HepG2 (cell line): ENCODE data around the gene FAM168A. TPM values are rescaled to one million over a fixed set of nuclear protein-coding genes. Genes with fewer than 3 reads are reported as not detected.

ENCODE experiments used
- FOXM1 ChIP-seq: sonication (generic); formaldehyde crosslinking; IDR thresholded peaks from 2 replicates; pipeline ENCODE4 v1.5.0; 2020; ENCODE audit warnings: missing genetic modification reagents
- GLI4 ChIP-seq: sonication (generic); formaldehyde crosslinking; IDR thresholded peaks from 2 replicates; pipeline ENCODE4 v1.5.1; 2020; ENCODE audit warnings: missing genetic modification reagents, mild to moderate bottlenecking, moderate library complexity, borderline replicate concordance
- HOXA7 ChIP-seq: sonication (generic); formaldehyde crosslinking; IDR thresholded peaks from 2 replicates; pipeline ENCODE4 v1.8.1; 2022; ENCODE audit warnings: mild to moderate bottlenecking, missing genetic modification reagents, moderate library complexity
- KDM3A ChIP-seq: IDR thresholded peaks from 2 replicates; pipeline ENCODE4 v1.6.1; 2018; ENCODE audit warnings: low read depth, missing compliant biosample characterization
- KDM5A ChIP-seq: fragments of 200-600 bp; sonication (generic); IDR thresholded peaks from 2 replicates; pipeline ENCODE4 v1.7.0; 2018; ENCODE audit warnings: antibody characterized with exemption, mild to moderate bottlenecking, low read length, borderline replicate concordance
- PAWR ChIP-seq: sonication (generic); formaldehyde crosslinking; IDR thresholded peaks from 2 replicates; pipeline ENCODE4 v1.4.0; 2020; ENCODE audit warnings: missing genetic modification reagents, mild to moderate bottlenecking, borderline replicate concordance
- XBP1 ChIP-seq: sonication (generic); formaldehyde crosslinking; IDR thresholded peaks from 2 replicates; pipeline ENCODE4 v1.5.0; 2020; ENCODE audit warnings: missing genetic modification reagents
- ZBTB2 ChIP-seq: sonication (generic); formaldehyde crosslinking; IDR thresholded peaks from 2 replicates; pipeline ENCODE4 v1.8.0; 2022; ENCODE audit warnings: low read depth, missing genetic modification reagents
- ZBTB3 ChIP-seq: sonication (generic); formaldehyde crosslinking; IDR thresholded peaks from 2 replicates; pipeline ENCODE4 v1.4.0; 2020; ENCODE audit warnings: low read depth, mild to moderate bottlenecking, moderate library complexity, missing genetic modification reagents, borderline replicate concordance
- ZFP36L1 ChIP-seq: sonication (generic); formaldehyde crosslinking; IDR thresholded peaks from 2 replicates; pipeline ENCODE4 v1.8.0; 2022; ENCODE audit warnings: mild to moderate bottlenecking, missing genetic modification reagents, moderate library complexity
- ZIK1 ChIP-seq: sonication (generic); formaldehyde crosslinking; IDR thresholded peaks from 2 replicates; pipeline ENCODE4 v1.5.0; 2020; ENCODE audit warnings: mild to moderate bottlenecking, low read depth, missing genetic modification reagents, borderline replicate concordance
- ZNF142 ChIP-seq: sonication (generic); formaldehyde crosslinking; IDR thresholded peaks from 2 replicates; pipeline ENCODE4 v1.4.0; 2020; ENCODE audit warnings: missing genetic modification reagents
- ZNF20 ChIP-seq: sonication (generic); formaldehyde crosslinking; IDR thresholded peaks from 2 replicates; pipeline ENCODE4 v1.4.0; 2020; ENCODE audit warnings: mild to moderate bottlenecking, moderate library complexity, missing genetic modification reagents
- ZNF264 ChIP-seq: sonication (generic); formaldehyde crosslinking; IDR thresholded peaks from 2 replicates; pipeline ENCODE4 v1.4.0; 2020; ENCODE audit warnings: missing genetic modification reagents
- ZNF614 ChIP-seq: IDR thresholded peaks from 2 replicates; pipeline ENCODE4 v1.6.1; 2018; ENCODE audit warnings: missing biosample characterization, missing genetic modification reagents, inconsistent platforms, borderline replicate concordance
- ZNF670 ChIP-seq: sonication (generic); formaldehyde crosslinking; IDR thresholded peaks from 2 replicates; pipeline ENCODE4 v1.8.0; 2022; ENCODE audit warnings: mild to moderate bottlenecking, missing genetic modification reagents, borderline replicate concordance
- polyA plus RNA-seq, 8 experiments: library from polyadenylated mRNA; depleted of rRNA in 3 of 8; stranded (reverse) in 7 of 8; unstranded in 1 of 8; fragments of >200 nt; fragmentation: Illumina TruSeq in 4 of 8; extraction: Trizol in 4 of 8; gene quantifications; 2 replicates each; pipeline versions ENCODE4 v1.2.1 to v1.2.3, GENCODE V29; 2011 to 2016; ENCODE audit warnings: low read depth in 4 of 8, missing spikeins in 1 of 8, mixed read lengths in 1 of 8; ENCODE audit not compliant: insufficient read depth in 1 of 8
- total RNA-seq, 5 experiments: library from RNA; depleted of rRNA; stranded (reverse); fragments of >200 nt; fragmentation: Illumina TruSeq; extraction: Trizol; gene quantifications; 2 replicates each; pipeline ENCODE4 v1.2.3, GENCODE V29; 2016; ENCODE audit warnings: low read depth in 1 of 5
- TF ChIP-seq, protein P1 (sequence below): sonication (generic); formaldehyde crosslinking; IDR thresholded peaks from 2 replicates; pipeline ENCODE4 v1.4.0; 2020; ENCODE audit warnings: missing genetic modification reagents
- TF ChIP-seq, protein P2 (sequence below): sonication (generic); formaldehyde crosslinking; IDR thresholded peaks from 2 replicates; pipeline ENCODE4 v1.8.1; 2023; ENCODE audit warnings: missing genetic modification reagents, inconsistent platforms, borderline replicate concordance

The FAM168A gene
- total and polyA plus RNA-seq, 2 of the 13 experiments (the other 11 are each of a cell fraction or from before 2014, with no cell fraction given): 13.9 to 15.8 TPM

DNA sequence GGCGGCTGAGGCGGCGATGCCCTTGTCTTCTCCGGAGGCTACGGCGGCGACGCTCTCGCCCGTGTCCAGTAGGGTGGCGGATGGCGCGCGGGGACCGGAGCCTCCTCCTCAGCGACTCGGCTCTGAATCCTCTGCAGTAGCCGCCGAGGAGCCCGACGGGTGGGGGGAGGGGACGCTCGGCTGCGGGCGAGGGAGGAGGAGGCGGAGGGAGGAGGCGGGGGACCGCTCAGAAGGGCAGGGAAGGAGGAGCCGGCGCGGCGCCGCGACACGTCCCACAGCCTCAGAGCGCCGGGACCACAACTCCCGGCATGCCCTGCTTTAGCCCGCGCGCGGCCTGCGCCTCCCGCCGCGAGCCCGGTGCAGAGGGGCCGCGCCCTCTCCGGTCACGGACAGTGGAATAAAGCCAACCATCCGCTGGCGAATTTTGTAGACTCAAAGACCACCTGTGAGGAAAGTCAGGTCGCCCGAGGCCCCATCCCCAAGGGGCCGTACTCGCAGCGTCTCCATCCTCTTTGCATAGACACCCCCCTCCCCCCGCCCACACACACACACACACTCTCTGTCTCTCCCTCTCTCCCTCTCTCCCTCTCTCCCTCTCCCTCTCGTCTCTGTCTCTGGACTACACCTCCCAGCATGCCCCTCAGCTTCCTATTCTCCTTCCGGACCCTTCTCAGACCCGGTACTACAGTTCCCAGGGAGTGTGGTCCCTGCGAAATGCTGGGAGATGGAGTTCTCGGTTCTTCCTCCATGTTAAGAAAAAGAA is at the start of gene FAM168A (continued):
- TF ChIP-seq ZBTB2 (CRISPR knock-in tag): peak; percentile 83
- TF ChIP-seq ZNF614 (CRISPR knock-in tag): peak; percentile 72; the same call in 1 of the 2 replicates
- peak; percentile 84; the same call in 1 of the 2 replicates for TF ChIP-seq KDM5A
- no peak for TF ChIP-seq ZNF264 (CRISPR knock-in tag)
- TF ChIP-seq ZFP36L1 (CRISPR knock-in tag): no peak
- TF ChIP-seq ZBTB3 (CRISPR knock-in tag): 0 out of 2 replicates have a peak, but pooled peaks have one; percentile 27
- TF ChIP-seq KDM3A (CRISPR knock-in tag): peak; percentile 48
- TF ChIP-seq, protein P1, sequence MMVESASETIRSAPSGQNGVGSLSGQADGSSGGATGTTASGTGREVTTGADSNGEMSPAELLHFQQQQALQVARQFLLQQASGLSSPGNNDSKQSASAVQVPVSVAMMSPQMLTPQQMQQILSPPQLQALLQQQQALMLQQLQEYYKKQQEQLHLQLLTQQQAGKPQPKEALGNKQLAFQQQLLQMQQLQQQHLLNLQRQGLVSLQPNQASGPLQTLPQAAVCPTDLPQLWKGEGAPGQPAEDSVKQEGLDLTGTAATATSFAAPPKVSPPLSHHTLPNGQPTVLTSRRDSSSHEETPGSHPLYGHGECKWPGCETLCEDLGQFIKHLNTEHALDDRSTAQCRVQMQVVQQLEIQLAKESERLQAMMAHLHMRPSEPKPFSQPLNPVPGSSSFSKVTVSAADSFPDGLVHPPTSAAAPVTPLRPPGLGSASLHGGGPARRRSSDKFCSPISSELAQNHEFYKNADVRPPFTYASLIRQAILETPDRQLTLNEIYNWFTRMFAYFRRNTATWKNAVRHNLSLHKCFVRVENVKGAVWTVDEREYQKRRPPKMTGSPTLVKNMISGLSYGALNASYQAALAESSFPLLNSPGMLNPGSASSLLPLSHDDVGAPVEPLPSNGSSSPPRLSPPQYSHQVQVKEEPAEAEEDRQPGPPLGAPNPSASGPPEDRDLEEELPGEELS (CRISPR knock-in tag): no peak; the same call in 1 of the 2 replicates
- TF ChIP-seq ZNF670 (CRISPR knock-in tag): no peak
- TF ChIP-seq ZIK1 (CRISPR knock-in tag): 0 out of 2 replicates have a peak, but pooled peaks have one; percentile 15
- no peak for TF ChIP-seq XBP1 (CRISPR knock-in tag)
- no peak for TF ChIP-seq GLI4
- TF ChIP-seq FOXM1 (CRISPR knock-in tag): no peak
- TF ChIP-seq ZNF20 (CRISPR knock-in tag): no peak
- TF ChIP-seq, protein P2, sequence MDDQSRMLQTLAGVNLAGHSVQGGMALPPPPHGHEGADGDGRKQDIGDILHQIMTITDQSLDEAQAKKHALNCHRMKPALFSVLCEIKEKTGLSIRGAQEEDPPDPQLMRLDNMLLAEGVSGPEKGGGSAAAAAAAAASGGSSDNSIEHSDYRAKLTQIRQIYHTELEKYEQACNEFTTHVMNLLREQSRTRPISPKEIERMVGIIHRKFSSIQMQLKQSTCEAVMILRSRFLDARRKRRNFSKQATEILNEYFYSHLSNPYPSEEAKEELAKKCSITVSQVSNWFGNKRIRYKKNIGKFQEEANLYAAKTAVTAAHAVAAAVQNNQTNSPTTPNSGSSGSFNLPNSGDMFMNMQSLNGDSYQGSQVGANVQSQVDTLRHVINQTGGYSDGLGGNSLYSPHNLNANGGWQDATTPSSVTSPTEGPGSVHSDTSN (CRISPR knock-in tag): no peak
- no peak for TF ChIP-seq PAWR
- TF ChIP-seq ZNF142 (CRISPR knock-in tag): no peak
- TF ChIP-seq HOXA7 (CRISPR knock-in tag): no peak
